HPDE6-E6E7 (cell line): Measurements from ENCODE around the gene TNFRSF19.

Experiments used
- DNase-seq: peaks from one replicate; pipeline ENCODE4 v3.0.0; 2011; ENCODE audit warnings: missing footprints; ENCODE audit errors: extremely low spot score

The TNFRSF19 gene

DNA sequence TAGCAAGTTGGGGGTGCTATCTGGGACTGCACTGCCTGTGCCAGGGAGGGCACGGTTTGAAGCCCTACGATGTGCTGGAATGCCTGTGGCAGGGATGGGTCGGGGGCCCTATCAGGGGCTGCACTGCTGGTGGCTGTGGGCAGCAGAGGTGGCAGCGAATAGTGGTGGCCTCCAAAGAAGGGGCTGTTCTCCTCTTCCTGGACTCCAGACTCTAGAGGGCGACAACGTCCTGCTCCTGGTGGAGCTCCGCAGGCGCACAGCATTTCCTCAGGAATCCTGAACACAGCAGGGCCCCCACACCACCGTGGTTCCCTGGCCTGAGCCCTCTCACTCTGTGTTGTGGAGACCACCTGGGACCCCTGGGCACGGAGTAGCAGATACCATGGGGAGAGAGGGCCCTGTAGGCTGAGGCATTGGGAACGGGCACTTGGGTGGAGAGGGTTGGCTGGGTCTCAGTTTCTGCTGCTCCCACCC lies 145.6 kb downstream of the TNFRSF19 start:
- DNase-seq: no peak

DNA sequence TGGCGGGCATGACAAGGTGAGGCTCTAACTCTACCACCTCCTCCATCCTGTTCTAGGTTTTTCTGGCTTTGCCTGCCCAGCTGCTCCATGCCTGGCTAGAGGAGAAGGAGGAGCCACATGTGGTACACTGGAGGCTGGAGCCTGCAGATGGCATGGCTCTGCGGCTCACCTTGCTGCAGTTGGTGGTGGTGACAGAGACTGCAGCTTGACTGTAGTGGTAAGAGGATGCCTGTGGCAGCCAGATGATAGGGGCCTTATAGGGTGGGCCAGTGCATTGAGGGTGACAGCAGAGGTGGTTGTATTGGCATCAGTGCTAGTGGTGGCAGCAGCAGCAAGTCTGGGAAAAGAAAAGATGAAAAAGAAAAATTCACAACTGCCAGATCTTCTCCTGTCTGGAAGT lies 146.2 kb downstream of the TNFRSF19 start:
- no peak for DNase-seq

DNA sequence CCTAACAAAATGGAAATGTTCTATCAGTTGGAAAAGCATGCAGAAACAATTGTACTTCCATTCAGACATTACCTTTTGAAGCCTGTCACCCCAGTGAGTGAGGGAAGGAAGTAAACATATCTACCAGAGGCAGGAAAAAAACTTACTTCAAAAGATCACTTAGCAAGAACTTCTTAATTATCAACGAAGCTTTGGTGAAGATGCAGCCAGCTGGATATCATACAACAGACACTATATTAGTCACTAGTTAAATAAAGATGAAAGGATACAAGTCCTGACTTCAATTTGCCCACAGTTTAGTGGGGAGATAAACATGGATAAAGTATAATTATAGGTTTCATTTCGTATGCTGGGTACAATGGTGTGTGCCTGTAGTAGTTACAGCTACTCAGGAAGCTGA lies 148.8 kb downstream of the TNFRSF19 start:
- DNase-seq: no peak

DNA sequence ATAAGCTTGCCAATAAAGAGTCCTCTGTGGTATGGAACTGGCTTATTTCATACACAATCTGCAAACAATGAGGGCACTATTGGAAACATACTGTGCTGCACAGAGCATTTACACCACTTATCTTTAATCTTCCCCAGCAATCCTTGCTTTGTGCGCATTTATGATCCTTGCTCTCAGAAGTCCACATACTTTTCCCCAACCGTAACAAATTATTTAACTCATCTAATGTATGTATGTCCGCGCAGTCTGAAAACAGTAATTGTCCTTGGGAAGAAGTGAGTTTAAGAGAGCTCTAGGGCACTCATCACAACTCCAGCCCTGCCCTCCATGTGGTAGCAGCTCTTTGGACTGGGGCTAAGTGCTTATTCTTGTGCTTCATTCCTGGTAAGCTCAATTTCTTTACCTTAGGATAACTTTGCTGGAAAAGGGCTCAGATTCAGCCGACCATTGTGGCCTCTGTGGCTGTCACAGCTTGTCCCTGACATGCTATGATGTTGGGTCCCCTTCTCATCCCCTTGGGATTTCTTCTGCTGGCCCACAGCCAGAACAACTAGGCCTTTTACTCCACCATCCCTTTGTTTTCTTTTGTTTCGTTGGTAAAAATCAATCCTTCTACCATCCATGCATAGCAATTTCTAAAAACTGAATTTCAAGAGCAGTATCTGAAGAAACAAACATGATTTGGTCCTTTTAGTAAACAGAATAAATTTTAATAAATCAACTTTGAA lies 152.7 kb downstream of the TNFRSF19 start:
- no peak for DNase-seq

DNA sequence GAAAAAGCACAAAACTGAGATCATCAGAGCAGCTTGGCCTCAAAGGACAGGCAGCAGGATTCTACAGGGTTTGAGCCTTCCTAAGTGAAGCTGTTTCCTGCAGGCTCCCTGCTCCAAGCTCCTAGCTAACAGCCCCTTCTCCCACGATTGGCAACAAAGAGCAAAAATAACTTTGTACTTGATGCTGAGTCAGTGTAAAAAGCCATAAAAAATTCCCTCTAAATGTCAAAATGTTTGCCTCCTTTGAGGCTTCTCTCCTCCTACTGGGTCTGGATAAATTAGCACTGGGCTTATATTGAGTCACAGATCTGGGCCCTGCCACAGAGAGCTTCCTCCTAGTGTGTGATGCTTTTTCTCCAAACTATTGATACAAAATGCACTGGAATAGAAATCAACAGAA lies 153.3 kb downstream of the TNFRSF19 start:
- DNase-seq: no peak

DNA sequence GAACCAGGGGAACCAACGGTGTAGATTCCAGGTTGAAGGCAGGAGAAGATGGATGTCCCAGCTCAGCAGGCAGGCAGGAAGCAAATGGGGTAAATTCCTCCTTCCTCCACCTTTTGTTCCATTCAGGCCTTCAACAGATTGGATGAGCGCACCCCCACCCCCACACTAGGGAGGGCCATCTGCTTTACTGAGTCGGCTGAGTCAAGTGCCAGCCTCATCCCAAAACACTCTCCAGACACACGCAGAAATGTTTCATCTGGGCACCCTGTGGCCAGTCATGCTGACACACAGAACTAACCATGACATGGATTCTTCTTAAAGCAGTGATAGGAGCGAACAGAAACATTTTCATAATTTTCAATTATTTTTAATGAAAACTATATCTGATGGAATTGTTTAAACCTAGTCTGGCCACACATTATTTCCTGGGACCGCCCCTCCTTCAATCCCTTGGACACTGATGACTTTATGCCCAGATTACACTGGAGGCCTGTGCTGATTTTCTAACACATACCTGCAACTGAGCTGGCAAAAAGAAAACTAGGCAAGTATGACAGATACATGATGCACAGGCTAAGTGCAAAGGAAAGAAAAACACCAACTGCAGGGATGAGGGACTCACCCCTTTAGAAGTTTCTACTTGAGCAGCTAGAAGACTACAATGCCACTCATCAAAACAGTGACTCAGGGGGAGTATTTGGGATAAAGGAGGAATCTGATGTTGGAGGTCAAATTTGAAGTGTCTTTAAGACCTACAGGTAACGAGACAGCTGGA lies 154.2 kb downstream of the TNFRSF19 start:
- DNase-seq: no peak
